D721Med (cell line): ENCODE results near the gene BCORL1.
A peak's percentile ranks its signal among the peaks of the same experiment; 100 is the strongest.

Source experiments
- DNase-seq: peaks from one replicate; pipeline ENCODE4 v3.0.0; 2011; ENCODE audit warnings: low spot score; ENCODE audit not compliant: insufficient read length
- FAIRE-seq: peaks from 2 replicates; lab custom pipeline; 2011; peaks lifted over from hg19 to GRCh38; lab: Jason Lieb, UNC
- CTCF ChIP-seq: IDR thresholded peaks from 2 replicates; pipeline ENCODE4 v1.5.1; 2012; ENCODE audit warnings: mild to moderate bottlenecking, control low read depth; ENCODE audit not compliant: insufficient read depth; ENCODE audit errors: missing control alignments

The BCORL1 gene

GRCh38 chrX:130072345-130072740, 89.9 kb downstream of the BCORL1 start:
- no peak for DNase-seq
- TF ChIP-seq CTCF, result no peak
- no peak for FAIRE-seq

DNA sequence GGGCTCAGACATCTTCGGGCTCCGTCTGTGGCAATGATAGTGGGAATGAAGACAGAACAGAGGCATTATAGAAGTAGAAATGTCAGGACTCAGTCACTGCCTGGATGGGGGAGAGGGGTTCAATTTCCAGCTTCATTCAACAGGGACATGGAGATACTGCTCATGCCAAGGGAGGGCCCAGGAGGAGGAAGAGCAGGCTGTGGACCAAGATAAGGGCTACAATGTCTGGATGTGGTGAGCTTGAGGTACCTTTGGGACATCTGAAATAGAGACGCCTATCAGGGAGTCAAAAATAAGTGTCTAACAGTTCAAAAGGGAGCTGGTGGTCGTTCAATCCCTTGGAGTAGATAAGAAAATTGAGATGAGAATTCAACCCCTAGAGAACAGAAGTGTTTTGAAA, 93.3 kb downstream of the BCORL1 start:
- DNase-seq (no peak), FAIRE-seq (no peak)
- TF ChIP-seq CTCF, result no peak

GRCh38 chrX:130079824-130080406, 97.5 kb downstream of the BCORL1 start:
- peak; percentile 61 for DNase-seq
- peak; percentile 90 for FAIRE-seq
- TF ChIP-seq CTCF, result peak; percentile 72

DNA sequence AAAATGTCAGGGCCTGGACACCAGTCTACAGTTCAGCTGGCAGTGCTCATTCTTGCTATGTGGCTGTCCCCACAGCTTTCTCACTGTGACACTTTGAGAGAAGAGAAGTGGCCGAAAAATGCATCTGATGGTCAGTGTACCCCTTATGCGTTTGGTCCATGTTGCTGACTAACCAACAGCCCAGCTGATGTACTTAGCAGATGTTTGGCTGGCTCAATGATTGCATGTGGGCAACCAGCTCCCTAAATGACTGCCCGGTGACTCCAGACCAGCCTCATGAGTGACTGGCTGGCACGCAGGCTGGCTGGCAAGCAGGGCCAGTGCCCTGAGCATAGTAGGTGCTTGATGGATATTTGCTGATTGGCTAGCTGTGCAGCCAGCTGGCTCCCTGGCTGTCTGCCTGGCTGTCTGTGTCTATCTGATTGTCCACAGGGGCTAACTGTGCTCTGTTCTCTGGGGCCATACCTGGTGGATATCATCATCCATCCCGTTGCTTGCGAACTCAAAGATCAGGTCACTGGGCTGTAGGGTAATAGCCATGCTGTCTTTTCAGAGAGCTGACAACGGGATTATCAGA, 98.4 kb downstream of the BCORL1 start:
- DNase-seq, result no peak
- TF ChIP-seq CTCF, result no peak
- no peak for FAIRE-seq

GRCh38 chrX:130081421-130082045, 99.1 kb downstream of the BCORL1 start:
- TF ChIP-seq CTCF, result no peak
- DNase-seq (no peak), FAIRE-seq (no peak)

DNA sequence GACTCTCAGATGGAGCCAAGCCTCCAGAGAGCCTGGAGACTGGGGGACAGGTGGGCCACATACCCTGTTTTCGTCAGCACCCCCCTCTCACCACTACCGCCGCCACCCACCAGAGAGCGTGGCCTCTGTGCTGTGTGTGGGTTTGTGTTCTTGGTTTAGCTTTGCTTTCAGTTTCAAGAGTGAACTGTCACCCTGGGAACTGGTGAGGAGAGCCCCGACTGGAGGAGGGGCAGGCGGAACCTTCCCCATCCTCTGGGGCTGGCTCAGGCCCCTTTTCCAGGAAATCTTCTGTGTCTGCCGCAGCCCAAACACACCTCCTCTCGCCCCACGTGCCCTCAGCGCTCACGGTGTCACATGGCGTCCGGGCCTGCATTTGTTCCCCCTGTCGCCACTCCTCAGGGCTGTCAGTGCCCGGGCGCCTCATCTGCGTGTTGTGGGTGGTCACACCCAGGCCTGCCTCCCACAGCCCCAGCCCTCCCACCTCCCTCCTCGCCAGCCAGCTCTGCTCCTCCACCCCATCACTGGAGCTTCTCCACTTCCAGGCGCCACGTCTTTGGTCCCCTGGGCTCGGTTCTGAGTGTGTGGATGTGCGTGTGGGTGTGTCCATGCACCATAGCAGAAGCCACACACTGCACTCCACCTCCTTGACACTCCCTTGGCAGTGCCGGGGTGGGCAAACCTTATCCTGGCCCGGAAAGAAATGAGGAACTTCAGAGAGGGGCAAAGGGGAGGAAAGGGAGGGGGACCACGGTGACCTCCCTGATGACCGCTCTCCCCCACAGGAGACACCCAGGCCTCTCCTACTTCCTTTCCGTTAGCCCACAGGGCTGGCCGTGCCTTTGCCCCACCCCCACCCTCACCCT, 100.0 kb downstream of the BCORL1 start:
- FAIRE-seq (no peak), DNase-seq (no peak)
- TF ChIP-seq CTCF, result no peak
